ENCODE measurements around the gene CRACR2B.
A peak's percentile ranks its signal among the peaks of the same experiment; 100 is the strongest.

CRACR2B gene

GRCh38 chr11:797296-798092 lies 30.2 kb upstream of the CRACR2B start:
- H3K36me3 ChIP-seq = no peaks in the 10 kb centered on the region
- TF ChIP-seq CTCF (IDR thresholded peaks at IDR 0.05) = no peak
- peak overlapping the region; percentile 61 to 90 for H3K4me3 ChIP-seq (ENCODE audit: low read depth in 1 of 2, low read length in 1 of 2)
- H3K27me3 ChIP-seq = no peaks in the 10 kb centered on the region
- H3K27ac ChIP-seq = peak overlapping the region; percentile 82
- peaks cover 26 to 35% of the 10 kb centered on the region in 2 experiments for H3K4me1 ChIP-seq (ENCODE audit: control insufficient read depth in 1 of 2, insufficient read depth in 1 of 2, low read depth in 1 of 2, low read length in 1 of 2)
- H3K9me3 ChIP-seq = no peaks in the 10 kb centered on the region

GRCh38 chr11:798093-798713 lies 29.5 kb upstream of the CRACR2B start, which contains the start of gene SLC25A22:
SLC25A22 (minus strand) TSS chr11:798281; CDS start chr11:795006, 3,275 bp downstream.
- no peaks in the 10 kb centered on the region for H3K36me3 ChIP-seq
- H3K9me3 ChIP-seq = no peaks in the 10 kb centered on the region
- H3K27ac ChIP-seq = peak within 1 kb of the TSS; percentile 82
- TF ChIP-seq CTCF (IDR thresholded peaks at IDR 0.05) = peak; percentile 99
- H3K4me3 ChIP-seq (ENCODE audit: low read depth in 1 of 2, low read length in 1 of 2) = peak within 1 kb of the TSS; percentile 61 to 90
- H3K4me1 ChIP-seq (ENCODE audit: control insufficient read depth in 1 of 2, insufficient read depth in 1 of 2, low read depth in 1 of 2, low read length in 1 of 2) = peaks cover 26 to 35% of the 10 kb centered on the region in 2 experiments
- no peaks in the 10 kb centered on the region for H3K27me3 ChIP-seq

- no peaks in the 10 kb centered on the region for H3K27me3 ChIP-seq
- H3K36me3 ChIP-seq = no peaks in the 10 kb centered on the region
- H3K9me3 ChIP-seq = no peaks in the 10 kb centered on the region
- no peak for TF ChIP-seq CTCF (IDR thresholded peaks at IDR 0.05)
- H3K4me1 ChIP-seq (ENCODE audit: control insufficient read depth in 1 of 2, insufficient read depth in 1 of 2, low read depth in 1 of 2, low read length in 1 of 2) = peaks cover 37 to 47% of the 10 kb centered on the region in 2 experiments
- no peak overlapping the region for H3K27ac ChIP-seq
- H3K4me3 ChIP-seq (ENCODE audit: low read depth in 1 of 2, low read length in 1 of 2) = no peak overlapping the region
These were observed 27.9 kb upstream of the CRACR2B start for GRCh38 chr11:799641-800316.

GRCh38 chr11:800473-800872 lies 27.2 kb upstream of the CRACR2B start:
- Histone ChIP-seq H3K9me3 (no peaks in the 10 kb centered on the region), H3K4me3 (ENCODE audit: low read depth in 1 of 2, low read length in 1 of 2) (no peak overlapping the region), H3K27me3 (no peaks in the 10 kb centered on the region), H3K27ac (no peak overlapping the region), H3K4me1 (ENCODE audit: control insufficient read depth in 1 of 2, insufficient read depth in 1 of 2, low read depth in 1 of 2, low read length in 1 of 2) (peaks cover 39 to 49% of the 10 kb centered on the region in 2 experiments), H3K36me3 (no peaks in the 10 kb centered on the region)
- no peak for TF ChIP-seq CTCF (IDR thresholded peaks at IDR 0.05)

GRCh38 chr11:801097-801780 lies 26.5 kb upstream of the CRACR2B start:
- Histone ChIP-seq H3K36me3 (no peaks in the 10 kb centered on the region), H3K4me3 (ENCODE audit: low read depth in 1 of 2, low read length in 1 of 2) (no peak overlapping the region), H3K27ac (no peak overlapping the region), H3K27me3 (no peaks in the 10 kb centered on the region), H3K9me3 (no peaks in the 10 kb centered on the region), H3K4me1 (ENCODE audit: control insufficient read depth in 1 of 2, insufficient read depth in 1 of 2, low read depth in 1 of 2, low read length in 1 of 2) (peaks cover 36 to 47% of the 10 kb centered on the region in 2 experiments)
- no peak for TF ChIP-seq CTCF (IDR thresholded peaks at IDR 0.05)

Measured in neutrophil (primary cell).